ENCODE measurements around the gene PRELID3B.

The PRELID3B gene

DNA sequence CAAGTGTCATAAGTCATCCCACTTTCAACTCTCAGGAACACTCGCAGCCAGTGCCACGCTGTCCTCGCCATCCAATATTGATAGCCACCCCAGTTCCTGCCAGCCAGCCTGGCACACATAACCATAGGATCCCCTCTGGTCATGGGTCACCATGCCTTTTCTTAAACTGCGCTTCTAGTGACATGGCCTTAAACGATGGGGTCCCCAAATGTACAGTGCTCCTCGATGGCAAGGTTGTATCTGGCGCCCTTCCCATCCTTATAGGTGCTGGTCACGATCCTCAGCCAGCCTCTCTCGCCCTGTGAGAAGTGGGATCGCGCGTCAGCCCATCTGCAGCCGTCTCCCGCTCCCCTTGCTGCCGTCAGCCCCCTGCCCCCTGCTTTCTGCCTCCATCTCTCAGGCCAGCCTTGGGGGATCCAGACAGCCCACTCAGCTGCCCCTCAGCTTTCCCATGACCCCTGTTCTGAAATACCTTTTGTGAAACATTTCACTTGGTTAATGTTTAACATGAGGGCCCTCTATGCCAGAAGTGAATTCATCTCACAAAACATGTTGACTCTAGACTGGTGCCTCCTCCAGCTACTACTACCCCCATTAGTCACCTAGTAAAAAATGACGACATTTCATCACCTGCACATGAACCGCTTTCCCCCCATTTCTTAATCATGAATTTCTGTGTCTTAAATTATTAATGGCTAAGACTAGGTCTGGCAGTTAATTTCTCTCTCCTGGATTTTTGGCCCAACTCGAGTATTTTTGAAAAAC is 46.9 kb downstream of the PRELID3B start:
- Histone ChIP-seq H3K9me3 (ENCODE audit: control insufficient read depth in 1 of 2, low read length in 2 of 2) (no peaks in the 10 kb centered on the region), H3K4me3 (ENCODE audit: low read depth in 1 of 2, low read length in 2 of 2) (no peak overlapping the region), H3K9ac (ENCODE audit: low read depth in 1 of 2, low read length in 2 of 2) (no peak overlapping the region), H3K27me3 (ENCODE audit: control insufficient read depth in 1 of 2, insufficient read depth in 2 of 2, low read length in 2 of 2) (no peaks in the 10 kb centered on the region), H3K36me3 (ENCODE audit: control insufficient read depth in 1 of 2, insufficient read depth in 2 of 2, low read length in 2 of 2) (peaks cover 65 to 88% of the 10 kb centered on the region in 2 donors), H3K4me1 (ENCODE audit: control insufficient read depth in 1 of 2, insufficient read depth in 2 of 2, low read length in 2 of 2) (no peaks in the 10 kb centered on the region), H3K27ac (ENCODE audit: low read depth, low read length) (no peak overlapping the region)

DNA sequence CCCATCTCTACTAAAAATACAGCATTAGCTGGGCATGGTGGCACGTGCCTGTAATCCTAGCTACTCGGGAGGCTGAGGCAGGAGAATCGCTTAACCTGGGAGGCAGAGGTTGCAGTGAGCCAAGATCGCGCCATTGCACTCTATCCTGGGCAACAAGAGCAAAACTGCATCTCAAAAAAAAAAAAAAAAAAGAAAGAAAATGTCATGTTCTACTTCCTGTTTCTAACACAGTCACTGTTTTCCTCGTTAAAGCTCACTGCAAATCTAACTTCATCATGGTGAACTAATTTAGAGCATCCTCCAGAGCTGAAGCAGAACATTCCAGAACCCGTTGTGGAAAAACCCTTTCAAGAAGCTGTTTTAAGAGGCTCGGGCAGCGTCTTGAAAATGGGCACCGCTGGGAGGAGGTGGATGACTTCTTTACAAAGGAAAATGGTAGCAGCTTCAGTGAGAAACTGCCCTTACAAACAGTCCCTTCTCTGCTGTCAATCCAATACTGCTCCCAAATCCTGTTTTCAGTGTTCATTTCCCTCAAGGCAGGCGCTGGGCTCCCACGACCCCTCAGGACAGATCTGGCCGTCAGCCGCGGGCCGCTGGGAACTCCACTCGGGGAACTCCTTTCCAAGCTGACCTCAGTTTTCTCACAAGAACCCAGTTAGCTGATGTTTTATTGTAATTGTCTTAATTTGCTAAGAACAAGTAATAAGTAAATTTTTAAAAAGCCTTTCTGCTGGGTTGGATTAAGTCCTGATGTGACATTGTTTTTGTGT is 48.0 kb downstream of the PRELID3B start:
- no peak overlapping the region for H3K4me3 ChIP-seq (ENCODE audit: low read depth in 1 of 2, low read length in 2 of 2)
- H3K27me3 ChIP-seq (ENCODE audit: control insufficient read depth in 1 of 2, insufficient read depth in 2 of 2, low read length in 2 of 2): no peaks in the 10 kb centered on the region
- no peak overlapping the region for H3K27ac ChIP-seq (ENCODE audit: low read depth, low read length)
- H3K4me1 ChIP-seq (ENCODE audit: control insufficient read depth in 1 of 2, insufficient read depth in 2 of 2, low read length in 2 of 2): no peaks in the 10 kb centered on the region
- no peak overlapping the region for H3K9ac ChIP-seq (ENCODE audit: low read depth in 1 of 2, low read length in 2 of 2)
- H3K36me3 ChIP-seq (ENCODE audit: control insufficient read depth in 1 of 2, insufficient read depth in 2 of 2, low read length in 2 of 2): peaks cover 70 to 92% of the 10 kb centered on the region in 2 donors
- no peaks in the 10 kb centered on the region for H3K9me3 ChIP-seq (ENCODE audit: control insufficient read depth in 1 of 2, low read length in 2 of 2)

- Histone ChIP-seq H3K9me3 (ENCODE audit: control insufficient read depth in 1 of 2, low read length in 2 of 2) (no peaks in the 10 kb centered on the region), H3K27ac (ENCODE audit: low read depth, low read length) (no peak overlapping the region), H3K27me3 (ENCODE audit: control insufficient read depth in 1 of 2, insufficient read depth in 2 of 2, low read length in 2 of 2) (no peaks in the 10 kb centered on the region), H3K9ac (ENCODE audit: low read depth in 1 of 2, low read length in 2 of 2) (no peak overlapping the region), H3K4me1 (ENCODE audit: control insufficient read depth in 1 of 2, insufficient read depth in 2 of 2, low read length in 2 of 2) (no peaks in the 10 kb centered on the region), H3K4me3 (ENCODE audit: low read depth in 1 of 2, low read length in 2 of 2) (no peak overlapping the region), H3K36me3 (ENCODE audit: control insufficient read depth in 1 of 2, insufficient read depth in 2 of 2, low read length in 2 of 2) (peaks cover 79 to 93% of the 10 kb centered on the region in 2 donors)
Observed at GRCh38 chr20:58993332-58994248, 49.0 kb downstream of the PRELID3B start.

DNA sequence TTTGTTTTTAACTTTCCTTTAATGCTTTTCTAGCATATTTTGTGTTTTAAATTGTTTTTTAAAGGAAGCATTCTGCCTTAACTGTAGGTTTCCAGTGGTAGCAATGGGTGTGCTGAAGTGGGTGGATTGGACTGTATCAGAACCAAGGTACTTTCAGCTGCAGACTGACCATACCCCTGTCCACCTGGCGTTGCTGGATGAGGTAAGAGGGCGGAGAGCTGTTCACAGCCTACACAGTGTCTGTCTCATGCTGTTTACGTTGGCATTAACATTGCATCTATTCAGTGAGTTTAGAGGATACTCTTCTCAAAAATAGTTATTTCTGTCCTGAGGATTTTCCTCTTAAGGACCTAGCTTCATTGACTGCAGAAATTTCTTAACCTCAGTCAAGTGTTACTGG is 49.7 kb downstream of the PRELID3B start:
- Histone ChIP-seq H3K4me3 (ENCODE audit: low read depth in 1 of 2, low read length in 2 of 2) (no peak overlapping the region), H3K27me3 (ENCODE audit: control insufficient read depth in 1 of 2, insufficient read depth in 2 of 2, low read length in 2 of 2) (no peaks in the 10 kb centered on the region), H3K4me1 (ENCODE audit: control insufficient read depth in 1 of 2, insufficient read depth in 2 of 2, low read length in 2 of 2) (no peaks in the 10 kb centered on the region), H3K9me3 (ENCODE audit: control insufficient read depth in 1 of 2, low read length in 2 of 2) (no peaks in the 10 kb centered on the region), H3K36me3 (ENCODE audit: control insufficient read depth in 1 of 2, insufficient read depth in 2 of 2, low read length in 2 of 2) (peaks cover 86 to 96% of the 10 kb centered on the region in 2 donors), H3K9ac (ENCODE audit: low read depth in 1 of 2, low read length in 2 of 2) (no peak overlapping the region), H3K27ac (ENCODE audit: low read depth, low read length) (no peak overlapping the region)

DNA sequence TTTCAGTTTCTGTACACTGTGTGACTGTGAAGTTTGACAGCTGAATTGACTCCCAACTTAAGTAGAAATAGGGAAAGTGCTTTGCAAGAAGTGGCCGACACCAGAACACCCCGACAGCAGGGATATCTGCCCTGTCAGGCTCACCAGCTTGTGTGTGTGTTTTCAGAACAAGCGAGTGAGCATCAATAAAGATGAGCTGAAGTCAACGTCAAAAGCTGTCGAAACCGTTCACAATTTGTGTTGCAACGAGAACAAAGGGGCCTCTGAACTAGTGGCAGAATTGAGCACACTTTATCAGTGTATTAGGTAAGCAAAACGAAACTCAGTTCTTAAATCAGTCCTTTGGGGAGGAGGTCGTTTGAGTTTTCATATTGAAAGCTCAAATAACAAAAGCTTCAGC is 50.9 kb downstream of the PRELID3B start:
- Histone ChIP-seq H3K27me3 (ENCODE audit: control insufficient read depth in 1 of 2, insufficient read depth in 2 of 2, low read length in 2 of 2) (no peaks in the 10 kb centered on the region), H3K36me3 (ENCODE audit: control insufficient read depth in 1 of 2, insufficient read depth in 2 of 2, low read length in 2 of 2) (peaks cover 86 to 99% of the 10 kb centered on the region in 2 donors), H3K4me3 (ENCODE audit: low read depth in 1 of 2, low read length in 2 of 2) (no peak overlapping the region), H3K9me3 (ENCODE audit: control insufficient read depth in 1 of 2, low read length in 2 of 2) (no peaks in the 10 kb centered on the region), H3K9ac (ENCODE audit: low read depth in 1 of 2, low read length in 2 of 2) (no peak overlapping the region), H3K4me1 (ENCODE audit: control insufficient read depth in 1 of 2, insufficient read depth in 2 of 2, low read length in 2 of 2) (no peaks in the 10 kb centered on the region), H3K27ac (ENCODE audit: low read depth, low read length) (no peak overlapping the region)

DNA sequence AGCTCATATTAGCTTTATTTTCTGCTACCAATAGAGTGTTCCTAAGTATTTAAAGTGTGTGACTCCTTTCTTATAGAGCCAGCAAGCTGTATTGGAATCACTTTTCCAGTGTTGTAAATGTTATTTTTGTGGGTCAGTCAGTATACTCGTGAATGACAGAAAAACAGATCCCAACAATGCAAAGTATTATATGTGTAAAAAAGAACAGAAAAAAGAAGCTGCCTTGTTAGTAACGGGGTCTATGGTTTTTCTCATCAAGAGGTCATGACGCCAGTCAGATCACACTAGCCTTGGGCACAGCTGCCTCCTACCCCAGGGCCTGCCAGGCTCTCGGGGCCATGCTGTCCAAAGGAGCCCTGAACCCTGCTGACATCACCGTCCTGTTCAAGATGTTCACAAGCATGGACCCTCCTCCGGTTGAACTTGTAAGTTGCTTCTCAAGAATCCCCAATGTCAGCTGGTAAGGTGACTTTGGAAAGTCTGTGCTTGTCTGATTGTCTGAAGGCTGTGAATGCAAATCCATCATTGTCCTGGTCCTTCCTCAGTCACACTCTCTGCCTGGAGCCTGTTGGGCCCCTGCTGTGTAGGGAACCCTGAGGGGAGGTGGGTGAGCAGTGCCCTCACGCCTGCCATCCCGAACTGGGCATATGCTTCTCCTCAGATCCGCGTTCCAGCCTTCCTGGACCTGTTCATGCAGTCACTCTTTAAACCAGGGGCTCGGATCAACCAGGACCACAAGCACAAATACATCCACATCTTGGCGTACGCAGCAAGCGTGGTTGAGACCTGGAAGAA is 51.7 kb downstream of the PRELID3B start:
- no peak overlapping the region for H3K4me3 ChIP-seq (ENCODE audit: low read depth in 1 of 2, low read length in 2 of 2)
- peaks cover 79 to 96% of the 10 kb centered on the region in 2 donors for H3K36me3 ChIP-seq (ENCODE audit: control insufficient read depth in 1 of 2, insufficient read depth in 2 of 2, low read length in 2 of 2)
- H3K4me1 ChIP-seq (ENCODE audit: control insufficient read depth in 1 of 2, insufficient read depth in 2 of 2, low read length in 2 of 2): no peaks in the 10 kb centered on the region
- no peaks in the 10 kb centered on the region for H3K9me3 ChIP-seq (ENCODE audit: control insufficient read depth in 1 of 2, low read length in 2 of 2)
- H3K9ac ChIP-seq (ENCODE audit: low read depth in 1 of 2, low read length in 2 of 2): no peak overlapping the region
- no peaks in the 10 kb centered on the region for H3K27me3 ChIP-seq (ENCODE audit: control insufficient read depth in 1 of 2, insufficient read depth in 2 of 2, low read length in 2 of 2)
- H3K27ac ChIP-seq (ENCODE audit: low read depth, low read length): no peak overlapping the region

GRCh38 chr20:58989196-58989595 is 53.4 kb downstream of the PRELID3B start:
- Histone ChIP-seq H3K4me3 (ENCODE audit: low read depth in 1 of 2, low read length in 2 of 2) (no peak overlapping the region), H3K27me3 (ENCODE audit: control insufficient read depth in 1 of 2, insufficient read depth in 2 of 2, low read length in 2 of 2) (no peaks in the 10 kb centered on the region), H3K4me1 (ENCODE audit: control insufficient read depth in 1 of 2, insufficient read depth in 2 of 2, low read length in 2 of 2) (peaks cover under 1 to 3% of the 10 kb centered on the region in 2 donors), H3K9me3 (ENCODE audit: control insufficient read depth in 1 of 2, low read length in 2 of 2) (no peaks in the 10 kb centered on the region), H3K9ac (ENCODE audit: low read depth in 1 of 2, low read length in 2 of 2) (no peak overlapping the region), H3K36me3 (ENCODE audit: control insufficient read depth in 1 of 2, insufficient read depth in 2 of 2, low read length in 2 of 2) (peaks cover 67 to 79% of the 10 kb centered on the region in 2 donors), H3K27ac (ENCODE audit: low read depth, low read length) (no peak overlapping the region)

GRCh38 chr20:58988565-58988882 is 54.1 kb downstream of the PRELID3B start:
- Histone ChIP-seq H3K4me3 (ENCODE audit: low read depth in 1 of 2, low read length in 2 of 2) (no peak overlapping the region), H3K9ac (ENCODE audit: low read depth in 1 of 2, low read length in 2 of 2) (no peak overlapping the region), H3K27me3 (ENCODE audit: control insufficient read depth in 1 of 2, insufficient read depth in 2 of 2, low read length in 2 of 2) (no peaks in the 10 kb centered on the region), H3K36me3 (ENCODE audit: control insufficient read depth in 1 of 2, insufficient read depth in 2 of 2, low read length in 2 of 2) (peaks cover 62 to 73% of the 10 kb centered on the region in 2 donors), H3K4me1 (ENCODE audit: control insufficient read depth in 1 of 2, insufficient read depth in 2 of 2, low read length in 2 of 2) (peaks cover 7 to 9% of the 10 kb centered on the region in 2 donors), H3K27ac (ENCODE audit: low read depth, low read length) (no peak overlapping the region), H3K9me3 (ENCODE audit: control insufficient read depth in 1 of 2, low read length in 2 of 2) (no peaks in the 10 kb centered on the region)

DNA sequence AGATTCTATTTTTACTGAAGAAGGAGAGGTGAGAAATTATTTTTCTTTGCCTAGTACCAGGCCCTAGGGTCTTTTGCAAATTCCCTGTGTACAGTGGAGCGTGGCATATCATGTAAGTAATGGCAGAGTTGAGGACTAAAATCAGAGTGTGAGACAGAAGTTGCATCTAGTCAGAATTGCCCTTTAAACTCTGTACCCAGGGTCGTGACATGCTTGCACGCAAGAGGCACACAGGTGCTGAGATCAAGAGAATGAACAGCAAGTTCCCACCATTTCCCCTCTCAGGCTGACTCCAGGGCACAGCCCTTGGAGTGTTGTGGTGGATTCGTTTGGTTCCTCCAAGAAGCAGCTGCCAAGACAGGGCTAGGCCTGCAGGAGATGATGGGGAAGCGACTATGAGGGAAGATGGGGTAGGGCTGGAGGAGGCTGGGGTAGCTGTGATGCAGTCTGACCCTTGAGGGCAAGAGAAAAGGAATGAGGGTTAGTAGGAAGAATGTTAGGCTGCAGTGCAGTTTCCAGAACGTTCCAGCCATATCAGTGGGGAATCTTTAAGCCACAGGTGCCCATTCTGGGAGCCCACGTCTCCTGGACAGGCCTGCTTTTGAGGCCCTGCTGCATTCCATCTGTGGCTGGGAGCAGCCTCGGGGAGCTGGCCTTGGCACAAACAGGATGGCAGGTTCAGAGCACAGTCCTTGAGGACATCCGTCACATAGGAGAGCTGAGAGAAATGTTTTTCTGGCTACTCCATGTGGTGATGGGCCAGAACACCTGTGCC is 54.6 kb downstream of the PRELID3B start:
- Histone ChIP-seq H3K9me3 (ENCODE audit: control insufficient read depth in 1 of 2, low read length in 2 of 2) (no peaks in the 10 kb centered on the region), H3K4me3 (ENCODE audit: low read depth in 1 of 2, low read length in 2 of 2) (no peak overlapping the region), H3K27ac (ENCODE audit: low read depth, low read length) (no peak overlapping the region), H3K27me3 (ENCODE audit: control insufficient read depth in 1 of 2, insufficient read depth in 2 of 2, low read length in 2 of 2) (no peaks in the 10 kb centered on the region), H3K9ac (ENCODE audit: low read depth in 1 of 2, low read length in 2 of 2) (no peak overlapping the region), H3K4me1 (ENCODE audit: control insufficient read depth in 1 of 2, insufficient read depth in 2 of 2, low read length in 2 of 2) (peaks cover 7 to 9% of the 10 kb centered on the region in 2 donors), H3K36me3 (ENCODE audit: control insufficient read depth in 1 of 2, insufficient read depth in 2 of 2, low read length in 2 of 2) (peaks cover 56 to 67% of the 10 kb centered on the region in 2 donors)

Measured in duodenal mucosa (tissue), 2 donors.